Measurements from ENCODE around the gene CAMSAP1. TPM values are rescaled to one million over a fixed set of nuclear protein-coding genes. Genes with fewer than 3 reads are reported as not detected.

The CAMSAP1 gene
- total RNA-seq, 1 donor from 2014 or later: 62.4 TPM

DNA sequence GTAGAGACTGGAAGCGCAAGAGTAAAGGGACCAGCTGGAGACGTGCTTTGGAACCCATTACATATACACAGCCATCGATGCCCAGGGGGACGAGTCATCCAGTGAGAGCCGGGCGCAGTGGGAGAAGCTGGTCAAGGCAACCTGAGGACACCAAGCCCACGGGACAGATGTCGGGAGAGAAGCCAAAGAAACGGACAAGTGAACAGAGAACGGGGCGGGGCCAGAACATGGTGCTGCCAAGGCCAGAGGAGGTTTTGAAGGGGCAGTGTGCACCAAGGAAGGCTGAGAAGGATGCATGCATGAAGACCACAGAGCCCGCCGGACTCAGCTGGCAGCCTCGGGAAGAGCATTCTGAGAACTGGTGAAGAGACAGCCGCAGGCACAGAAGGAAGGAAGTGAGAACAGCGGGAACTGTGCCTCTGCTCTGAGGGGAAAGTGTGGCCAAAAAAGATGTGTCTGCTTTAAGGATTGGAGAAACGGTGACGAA is 20.3 kb downstream of the CAMSAP1 start:
- Mint-ChIP-seq H3K9me3 (no peaks in the 10 kb centered on the region), H3K4me3 (no peak overlapping the region), H3K4me1 (peaks cover 64% of the 10 kb centered on the region), H3K36me3 (no peaks in the 10 kb centered on the region), H3K27me3 (ENCODE audit: low read depth) (no peaks in the 10 kb centered on the region), H3K27ac (peak overlapping the region; percentile 83)
- DNase-seq (ENCODE audit: low spot score in 2 of 2, unreplicated experiment in 2 of 2): no peak
- TF ChIP-seq, protein P1, sequence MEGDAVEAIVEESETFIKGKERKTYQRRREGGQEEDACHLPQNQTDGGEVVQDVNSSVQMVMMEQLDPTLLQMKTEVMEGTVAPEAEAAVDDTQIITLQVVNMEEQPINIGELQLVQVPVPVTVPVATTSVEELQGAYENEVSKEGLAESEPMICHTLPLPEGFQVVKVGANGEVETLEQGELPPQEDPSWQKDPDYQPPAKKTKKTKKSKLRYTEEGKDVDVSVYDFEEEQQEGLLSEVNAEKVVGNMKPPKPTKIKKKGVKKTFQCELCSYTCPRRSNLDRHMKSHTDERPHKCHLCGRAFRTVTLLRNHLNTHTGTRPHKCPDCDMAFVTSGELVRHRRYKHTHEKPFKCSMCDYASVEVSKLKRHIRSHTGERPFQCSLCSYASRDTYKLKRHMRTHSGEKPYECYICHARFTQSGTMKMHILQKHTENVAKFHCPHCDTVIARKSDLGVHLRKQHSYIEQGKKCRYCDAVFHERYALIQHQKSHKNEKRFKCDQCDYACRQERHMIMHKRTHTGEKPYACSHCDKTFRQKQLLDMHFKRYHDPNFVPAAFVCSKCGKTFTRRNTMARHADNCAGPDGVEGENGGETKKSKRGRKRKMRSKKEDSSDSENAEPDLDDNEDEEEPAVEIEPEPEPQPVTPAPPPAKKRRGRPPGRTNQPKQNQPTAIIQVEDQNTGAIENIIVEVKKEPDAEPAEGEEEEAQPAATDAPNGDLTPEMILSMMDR (IDR thresholded peaks at IDR 0.05; ENCODE audit: unreplicated experiment): no peak

DNA sequence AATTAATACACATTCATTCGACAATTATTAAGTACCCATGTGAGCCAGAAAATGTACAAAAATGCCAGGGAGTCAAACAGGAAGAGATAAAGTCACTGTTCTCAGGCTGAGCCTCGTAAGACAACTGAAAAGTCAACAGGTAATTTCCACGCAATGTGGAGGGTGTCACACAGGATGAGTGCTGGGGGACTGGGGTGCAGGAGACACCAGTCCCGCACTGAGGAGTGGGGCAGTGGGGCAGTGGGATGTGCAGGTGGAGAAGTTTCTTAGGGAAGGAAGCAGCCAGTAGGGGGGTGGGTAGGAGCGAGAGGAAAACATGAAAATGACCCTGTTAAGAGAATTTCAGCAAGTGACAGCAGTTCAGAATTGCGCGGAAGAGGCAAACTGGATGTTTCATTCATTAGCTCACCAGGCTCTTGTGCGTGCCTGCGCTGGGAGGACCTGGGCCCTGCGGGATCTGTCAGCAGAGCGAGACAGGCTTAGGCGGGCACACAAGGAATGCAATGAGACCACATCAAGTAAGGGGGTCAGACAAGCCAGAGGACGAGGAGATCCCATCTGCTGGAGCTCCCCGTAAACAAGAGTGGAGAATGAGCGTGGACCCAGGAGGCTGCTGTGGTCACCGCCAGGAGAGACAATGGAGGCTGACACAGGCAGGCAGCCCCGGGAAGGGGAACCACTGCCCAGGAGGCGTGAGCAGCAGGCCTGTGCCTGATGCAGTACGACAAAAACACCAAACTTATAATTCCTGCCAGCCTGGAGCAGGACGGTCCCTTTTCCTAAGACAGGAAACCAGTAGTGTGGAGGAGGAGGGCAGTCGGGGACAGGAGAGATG is 21.0 kb downstream of the CAMSAP1 start:
- DNase-seq (ENCODE audit: low spot score in 2 of 2, unreplicated experiment in 2 of 2): peak in 1 of 2 experiments; percentile 31
- TF ChIP-seq, protein P1 (IDR thresholded peaks at IDR 0.05; ENCODE audit: unreplicated experiment): no peak
- Mint-ChIP-seq H3K36me3 (no peaks in the 10 kb centered on the region), H3K27ac (peak overlapping the region; percentile 83), H3K9me3 (no peaks in the 10 kb centered on the region), H3K4me1 (peaks cover 57% of the 10 kb centered on the region), H3K4me3 (no peak overlapping the region), H3K27me3 (ENCODE audit: low read depth) (no peaks in the 10 kb centered on the region)

DNA sequence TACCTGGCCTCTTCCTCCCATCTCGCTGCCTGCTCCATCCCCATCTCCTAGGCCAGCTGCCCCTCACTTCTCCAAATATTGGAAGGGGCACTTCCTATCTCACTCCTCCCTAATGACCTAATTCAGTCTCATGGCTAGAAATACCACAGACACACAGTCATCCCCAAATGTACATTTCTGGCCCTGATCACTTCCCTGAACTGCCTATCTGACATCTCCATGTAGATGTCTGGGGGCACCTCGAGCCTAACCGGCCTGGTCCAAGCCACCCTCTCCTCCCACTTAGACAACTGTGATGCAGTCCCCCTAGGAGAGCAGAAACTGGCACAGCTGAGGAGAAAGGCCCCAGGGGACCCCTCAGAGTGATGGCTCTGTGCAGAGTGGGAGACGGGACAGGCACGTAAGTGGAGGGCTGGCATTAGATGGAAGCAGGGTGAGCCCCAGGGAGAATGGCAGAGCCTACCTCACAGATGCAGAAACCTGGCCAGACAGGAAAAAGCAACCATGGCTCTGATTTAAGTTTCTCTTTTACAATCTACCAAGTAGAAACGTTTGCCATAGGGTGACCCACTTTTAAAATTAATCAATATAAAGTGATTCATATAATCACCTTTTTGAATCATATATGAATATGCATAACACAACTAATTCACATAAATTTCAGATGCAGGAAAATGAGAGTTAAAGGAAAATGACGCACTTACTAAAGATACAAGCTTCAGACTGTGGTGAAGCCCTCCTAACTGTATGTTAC is 22.1 kb downstream of the CAMSAP1 start:
- peak in 1 of 2 experiments; percentile 31 for DNase-seq (ENCODE audit: low spot score in 2 of 2, unreplicated experiment in 2 of 2)
- TF ChIP-seq, protein P1 (IDR thresholded peaks at IDR 0.05; ENCODE audit: unreplicated experiment): no peak
- H3K4me3 Mint-ChIP-seq: no peak overlapping the region
- H3K36me3 Mint-ChIP-seq: no peaks in the 10 kb centered on the region
- H3K4me1 Mint-ChIP-seq: peaks cover 46% of the 10 kb centered on the region
- peak overlapping the region; percentile 9 for H3K27ac Mint-ChIP-seq
- H3K9me3 Mint-ChIP-seq: no peaks in the 10 kb centered on the region
- H3K27me3 Mint-ChIP-seq (ENCODE audit: low read depth): no peaks in the 10 kb centered on the region

DNA sequence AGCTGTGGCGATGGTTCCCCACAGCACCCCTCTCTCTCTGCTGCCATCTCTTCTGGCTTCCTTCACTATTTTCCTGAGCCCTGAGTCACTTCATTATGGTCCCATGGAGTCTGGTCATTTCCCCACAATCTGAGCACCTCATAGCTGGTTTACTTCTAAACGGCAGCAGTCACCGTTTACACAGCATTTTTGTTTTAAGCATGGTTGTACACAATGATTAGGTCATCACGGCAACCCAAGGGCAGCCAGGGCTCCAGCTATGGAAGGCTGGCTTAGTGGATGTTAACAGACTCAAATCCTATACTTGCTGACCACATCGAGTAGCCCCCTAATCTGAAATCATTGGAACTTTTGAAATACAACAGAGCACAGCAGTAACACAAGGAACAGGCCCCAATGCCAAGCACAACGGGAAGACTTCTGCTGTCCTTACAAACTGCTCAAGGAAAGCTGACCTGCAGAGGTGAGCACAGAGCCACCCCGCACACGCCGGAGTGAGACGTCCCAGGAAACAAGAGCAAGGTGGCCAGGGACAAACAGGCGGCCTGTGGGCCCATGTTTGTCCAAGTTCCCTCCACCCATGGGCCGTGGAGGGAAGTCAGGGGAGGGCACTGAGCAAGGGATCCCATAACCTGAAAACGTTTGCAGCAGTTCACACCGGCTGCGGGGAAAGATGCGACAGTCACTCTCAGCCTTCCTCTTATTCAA is 22.9 kb downstream of the CAMSAP1 start:
- Mint-ChIP-seq H3K4me1 (peaks cover 39% of the 10 kb centered on the region), H3K27me3 (ENCODE audit: low read depth) (no peaks in the 10 kb centered on the region), H3K36me3 (no peaks in the 10 kb centered on the region), H3K9me3 (no peaks in the 10 kb centered on the region), H3K27ac (peak overlapping the region; percentile 2), H3K4me3 (no peak overlapping the region)
- DNase-seq (ENCODE audit: low spot score in 2 of 2, unreplicated experiment in 2 of 2): peak in 1 of 2 experiments; percentile 20
- TF ChIP-seq, protein P1 (IDR thresholded peaks at IDR 0.05; ENCODE audit: unreplicated experiment): no peak

DNA sequence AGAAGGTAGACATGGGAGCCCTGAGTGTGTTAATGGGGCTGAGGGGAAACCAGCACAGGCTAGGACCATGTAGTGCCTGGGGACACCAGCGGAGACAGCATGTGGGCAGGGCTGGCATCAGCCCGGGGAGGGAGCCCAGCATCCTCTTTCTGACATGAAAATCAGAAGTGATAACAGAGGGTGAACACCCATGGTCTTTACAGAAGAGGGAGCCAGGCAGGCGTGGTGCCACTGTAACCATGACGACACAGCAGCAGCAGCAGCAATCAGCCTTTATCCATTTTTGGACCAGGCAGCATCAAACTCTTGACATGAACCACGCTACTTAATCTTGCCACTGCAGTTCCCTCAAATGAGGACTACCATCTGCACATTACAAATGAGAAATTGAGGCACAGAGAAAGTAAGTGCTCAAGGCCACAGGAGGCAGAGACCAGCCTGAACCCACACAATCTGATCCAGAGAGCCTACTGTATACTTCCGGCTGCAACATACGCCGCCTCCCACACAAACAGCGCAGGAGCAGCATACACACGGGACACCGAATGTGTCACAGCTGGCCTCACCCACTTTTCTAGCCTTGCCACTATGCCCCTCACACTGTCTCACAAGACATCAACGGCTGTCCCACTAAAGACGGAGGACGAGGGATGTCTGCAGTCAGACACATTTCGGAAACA is 23.8 kb downstream of the CAMSAP1 start:
- H3K4me1 Mint-ChIP-seq: peaks cover 30% of the 10 kb centered on the region
- no peak overlapping the region for H3K27ac Mint-ChIP-seq
- H3K36me3 Mint-ChIP-seq: no peaks in the 10 kb centered on the region
- no peaks in the 10 kb centered on the region for H3K27me3 Mint-ChIP-seq (ENCODE audit: low read depth)
- TF ChIP-seq, protein P1 (IDR thresholded peaks at IDR 0.05; ENCODE audit: unreplicated experiment): no peak
- H3K9me3 Mint-ChIP-seq: no peaks in the 10 kb centered on the region
- no peak for DNase-seq (ENCODE audit: low spot score in 2 of 2, unreplicated experiment in 2 of 2)
- H3K4me3 Mint-ChIP-seq: no peak overlapping the region
